ENCODE data around the gene CD177. TPM values are rescaled to one million over a fixed set of nuclear protein-coding genes. Genes with fewer than 3 reads are reported as not detected.
"Not testable (repeated sequence)": the region's sequence is repeated elsewhere in the genome, so short reads cannot be mapped to it uniquely, and the experiment has no call there.

CD177 gene
- total RNA-seq, 2 donors from 2014 or later: not detected

DNA sequence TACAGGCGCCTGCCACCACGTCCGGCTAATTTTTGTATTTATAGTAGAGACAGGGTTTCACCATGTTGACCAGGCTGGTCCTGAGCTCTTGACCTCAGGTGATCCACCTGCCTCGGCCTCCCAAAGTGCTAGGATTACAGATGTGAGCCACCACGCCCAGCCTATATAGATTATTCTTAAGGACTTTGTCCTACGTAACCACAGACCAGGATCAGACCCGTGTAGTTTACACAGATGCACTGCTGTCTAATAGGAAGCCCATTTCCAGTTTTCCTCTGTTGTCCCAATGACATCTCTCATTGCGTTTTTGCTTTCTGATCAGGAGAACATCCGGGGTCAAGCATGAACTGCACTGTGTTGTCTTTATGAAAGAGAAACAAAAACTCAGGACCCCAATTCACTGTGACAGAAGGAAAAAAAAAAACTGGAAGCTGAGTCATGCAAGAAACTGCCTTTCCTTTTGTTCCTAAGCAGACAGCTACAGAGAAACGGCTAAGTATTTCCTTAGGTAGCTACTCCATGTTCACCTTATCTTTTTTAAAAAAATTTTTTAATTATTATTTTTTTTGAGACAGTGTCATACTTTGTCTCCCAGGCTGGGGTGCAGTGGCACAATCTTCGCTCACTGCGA lies 29.2 kb downstream of the CD177 start:
- H3K9me3 Mint-ChIP-seq; H3K4me1 Mint-ChIP-seq; ATAC-seq (replicated peaks); H3K36me3 Mint-ChIP-seq (ENCODE audit: low read depth); H3K4me3 Mint-ChIP-seq; H3K27ac Mint-ChIP-seq: not testable (repeated sequence)
- peaks cover 13% of the 10 kb centered on the region for H3K27me3 Mint-ChIP-seq

DNA sequence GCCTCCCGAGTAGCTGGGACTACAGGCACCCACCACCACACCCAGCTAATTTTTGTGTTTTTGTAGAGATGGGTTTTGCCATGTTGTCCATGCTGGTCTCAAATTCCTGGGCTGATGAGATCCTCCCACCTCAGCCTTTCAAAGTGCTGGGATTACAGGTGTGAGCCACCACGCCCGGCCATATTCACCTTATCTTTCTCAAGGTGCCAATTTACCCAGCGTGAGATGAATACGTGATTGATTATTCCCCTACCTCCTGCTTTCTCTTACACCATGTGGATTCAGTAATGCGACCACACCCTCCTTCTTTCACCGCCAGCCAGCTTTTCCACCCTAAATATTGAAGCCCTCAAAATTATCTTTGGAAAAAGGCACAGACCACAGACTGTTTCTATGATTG lies 29.8 kb downstream of the CD177 start:
- not testable (repeated sequence) for H3K9me3 Mint-ChIP-seq; H3K4me3 Mint-ChIP-seq; H3K27ac Mint-ChIP-seq; H3K4me1 Mint-ChIP-seq; ATAC-seq (replicated peaks); H3K36me3 Mint-ChIP-seq (ENCODE audit: low read depth)
- H3K27me3 Mint-ChIP-seq: peaks cover 14% of the 10 kb centered on the region

DNA sequence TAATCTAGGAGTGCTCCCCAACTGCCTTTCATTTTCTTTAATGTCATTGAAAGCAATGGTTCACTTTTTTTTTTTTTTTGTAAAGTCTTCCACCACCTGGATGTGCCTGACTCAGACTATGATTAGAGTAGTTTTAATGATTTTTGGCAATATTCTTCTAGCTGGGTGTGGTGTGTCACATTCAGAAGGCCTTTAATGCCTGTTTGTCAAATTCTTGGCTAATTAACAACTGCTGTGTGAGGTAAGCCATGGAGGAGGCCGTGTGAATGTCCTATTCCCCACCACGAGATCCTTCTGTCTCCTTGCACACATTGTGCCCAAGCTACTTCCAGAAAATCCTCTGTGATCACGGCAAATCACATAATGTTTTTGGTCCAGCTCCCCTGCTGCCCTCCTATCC lies 30.3 kb downstream of the CD177 start:
- not testable (repeated sequence) for H3K4me1 Mint-ChIP-seq; H3K4me3 Mint-ChIP-seq; ATAC-seq (replicated peaks); H3K27ac Mint-ChIP-seq; H3K36me3 Mint-ChIP-seq (ENCODE audit: low read depth); H3K9me3 Mint-ChIP-seq
- peaks cover 14% of the 10 kb centered on the region for H3K27me3 Mint-ChIP-seq

DNA sequence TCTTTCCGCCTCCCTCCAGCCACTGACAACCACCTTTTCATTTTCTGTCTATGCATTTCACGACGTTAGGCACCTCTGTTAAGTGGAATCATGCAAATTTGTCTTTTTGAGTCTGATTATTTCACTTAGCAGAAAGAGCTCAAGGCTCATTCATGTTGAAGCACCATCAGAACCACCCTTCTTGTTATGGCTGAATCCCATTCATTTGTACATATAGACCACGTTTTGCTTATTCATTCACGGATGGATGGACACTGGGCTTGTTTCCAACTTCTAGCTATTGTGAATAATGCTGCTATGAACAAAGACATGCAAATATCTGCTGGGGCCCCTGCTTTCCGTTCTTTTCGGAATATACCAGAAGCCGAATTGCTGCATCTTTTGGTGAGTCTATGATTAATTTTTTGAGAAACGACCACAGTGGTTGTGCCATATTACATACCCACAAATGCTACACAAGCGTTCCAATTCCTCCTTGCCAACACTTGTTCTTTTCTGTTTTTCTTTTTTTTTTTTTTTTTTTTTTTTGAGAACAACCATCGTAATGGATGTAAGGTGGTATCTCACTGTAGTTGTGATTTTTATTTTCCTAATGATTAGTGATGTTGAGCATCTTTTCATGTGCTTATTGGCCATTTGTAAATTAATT lies 37.5 kb downstream of the CD177 start:
- not testable (repeated sequence) for ATAC-seq (replicated peaks); H3K36me3 Mint-ChIP-seq (ENCODE audit: low read depth); H3K4me3 Mint-ChIP-seq; H3K27ac Mint-ChIP-seq; H3K4me1 Mint-ChIP-seq; H3K9me3 Mint-ChIP-seq
- peaks cover 30% of the 10 kb centered on the region for H3K27me3 Mint-ChIP-seq

DNA sequence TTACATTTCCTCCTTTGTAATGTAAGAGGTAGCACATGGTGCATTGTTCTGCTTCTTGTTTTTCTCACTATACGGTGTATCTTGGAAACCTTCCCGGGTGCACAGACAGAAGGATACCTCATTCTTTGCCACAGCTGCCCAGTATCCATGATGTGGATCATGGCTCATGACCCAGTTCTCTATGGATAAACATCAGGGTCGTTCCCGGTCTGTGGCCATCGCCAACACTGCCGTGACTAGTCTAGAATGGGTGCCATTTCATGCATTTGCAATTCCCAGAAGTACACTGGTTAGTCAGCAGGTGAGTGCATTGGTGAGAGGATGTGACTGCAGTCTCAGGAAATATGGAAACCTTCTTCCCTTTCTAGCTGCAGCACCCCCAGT lies 38.1 kb downstream of the CD177 start:
- H3K9me3 Mint-ChIP-seq; ATAC-seq (replicated peaks); H3K4me1 Mint-ChIP-seq; H3K36me3 Mint-ChIP-seq (ENCODE audit: low read depth); H3K4me3 Mint-ChIP-seq; H3K27ac Mint-ChIP-seq: not testable (repeated sequence)
- peaks cover 34% of the 10 kb centered on the region for H3K27me3 Mint-ChIP-seq

DNA sequence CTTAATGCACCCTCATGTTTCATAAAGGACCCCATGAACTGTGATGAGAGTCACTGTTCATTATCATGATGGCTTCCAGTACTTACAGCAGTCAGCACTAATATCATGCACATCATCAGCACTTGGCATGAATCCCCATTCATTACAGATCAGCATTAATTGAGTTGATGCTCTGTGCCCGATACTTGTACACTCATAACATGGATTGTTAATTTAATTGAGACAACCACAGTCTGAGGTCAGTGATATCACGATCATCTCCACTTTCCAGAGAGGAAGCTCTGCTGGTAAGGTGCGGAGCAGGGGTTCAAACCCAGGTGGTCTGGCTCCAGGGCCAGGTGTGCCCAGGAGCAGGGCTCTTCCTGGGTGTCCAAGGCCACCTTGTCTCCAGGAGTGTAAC lies 40.0 kb downstream of the CD177 start:
- not testable (repeated sequence) for H3K4me3 Mint-ChIP-seq; H3K4me1 Mint-ChIP-seq; H3K27ac Mint-ChIP-seq; ATAC-seq (replicated peaks); H3K9me3 Mint-ChIP-seq; H3K36me3 Mint-ChIP-seq (ENCODE audit: low read depth)
- peaks cover 34% of the 10 kb centered on the region for H3K27me3 Mint-ChIP-seq

DNA sequence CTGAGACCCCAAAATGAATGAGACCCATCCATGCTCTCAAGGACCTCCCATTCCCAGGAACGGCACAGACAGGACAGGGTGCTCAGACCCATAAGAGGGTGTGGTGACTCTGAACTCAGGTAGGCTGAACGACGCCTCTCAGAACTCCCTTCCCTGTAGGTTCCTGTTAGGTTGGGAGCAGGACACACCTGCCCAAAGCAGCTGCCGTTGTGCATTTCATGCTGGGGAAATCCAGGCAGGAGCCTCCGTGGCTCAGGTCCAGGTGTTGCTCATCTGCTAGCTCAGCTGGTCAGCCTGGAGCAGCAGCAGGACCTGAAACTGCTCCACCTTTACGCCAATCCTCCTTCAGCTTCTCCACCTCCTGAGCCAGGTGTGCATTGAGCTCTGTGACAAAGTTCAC lies 42.1 kb downstream of the CD177 start:
- ATAC-seq (replicated peaks): no peak
- Mint-ChIP-seq H3K4me3 (no peak overlapping the region), H3K4me1 (no peaks in the 10 kb centered on the region), H3K36me3 (ENCODE audit: low read depth) (no peaks in the 10 kb centered on the region), H3K27ac (no peak overlapping the region), H3K27me3 (peaks cover 42% of the 10 kb centered on the region), H3K9me3 (no peaks in the 10 kb centered on the region)

DNA sequence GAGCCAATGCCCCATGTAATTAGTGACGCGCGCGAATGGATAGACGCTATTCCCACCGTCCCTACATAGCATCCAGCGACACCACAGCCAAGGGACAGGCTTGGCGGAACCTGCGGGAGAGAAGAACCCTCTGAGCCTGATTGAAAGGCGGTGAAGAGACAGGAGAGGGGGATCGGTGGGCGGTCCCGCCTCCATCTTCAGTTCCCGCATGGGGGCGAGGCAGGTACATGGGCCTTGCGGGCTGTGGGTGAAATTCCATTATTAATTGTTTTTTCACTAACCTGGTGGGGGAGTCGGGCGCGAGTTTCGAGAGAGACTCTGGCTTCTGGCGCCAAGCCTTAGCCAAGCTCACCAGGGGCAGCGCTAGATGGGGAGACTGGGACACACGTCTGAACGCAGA lies 52.8 kb downstream of the CD177 start:
- Mint-ChIP-seq H3K27ac (no peak overlapping the region), H3K9me3 (no peaks in the 10 kb centered on the region), H3K4me3 (no peak overlapping the region), H3K36me3 (ENCODE audit: low read depth) (no peaks in the 10 kb centered on the region), H3K4me1 (no peaks in the 10 kb centered on the region), H3K27me3 (peaks cover 10% of the 10 kb centered on the region)
- no peak for ATAC-seq (replicated peaks)

DNA sequence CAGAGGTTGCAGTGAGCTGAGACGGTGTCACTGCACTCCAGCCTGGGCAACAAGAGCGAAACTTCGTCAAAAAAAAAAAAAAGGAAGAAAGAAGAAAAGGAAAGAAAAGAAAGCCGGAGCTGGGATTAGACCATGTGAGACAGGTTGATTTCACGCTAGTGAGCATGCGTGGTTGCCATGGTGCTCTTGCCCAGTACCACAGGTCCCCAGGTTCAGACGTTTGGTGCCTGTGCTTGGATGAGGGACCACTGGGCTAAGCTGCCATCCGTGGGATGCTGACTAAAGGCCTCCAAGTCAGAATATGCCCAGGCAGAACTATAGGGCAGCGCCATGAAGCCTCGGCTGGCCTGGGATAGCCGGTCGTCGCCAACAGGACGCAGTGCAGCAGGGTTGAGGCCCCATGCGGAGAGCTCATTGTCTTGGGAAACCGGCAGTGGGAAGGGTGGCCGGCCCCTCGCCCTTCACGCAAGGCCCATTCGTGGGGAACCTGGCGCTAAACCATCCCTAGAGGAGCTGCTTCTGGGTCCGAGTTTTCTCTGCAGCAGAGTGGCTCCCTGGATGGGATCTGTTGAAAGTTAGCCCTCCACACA lies 54.0 kb downstream of the CD177 start:
- no peak for ATAC-seq (replicated peaks)
- no peaks in the 10 kb centered on the region for H3K4me1 Mint-ChIP-seq
- no peaks in the 10 kb centered on the region for H3K36me3 Mint-ChIP-seq (ENCODE audit: low read depth)
- H3K27me3 Mint-ChIP-seq: peaks cover 8% of the 10 kb centered on the region
- H3K27ac Mint-ChIP-seq: no peak overlapping the region
- H3K4me3 Mint-ChIP-seq: no peak overlapping the region
- no peaks in the 10 kb centered on the region for H3K9me3 Mint-ChIP-seq

DNA sequence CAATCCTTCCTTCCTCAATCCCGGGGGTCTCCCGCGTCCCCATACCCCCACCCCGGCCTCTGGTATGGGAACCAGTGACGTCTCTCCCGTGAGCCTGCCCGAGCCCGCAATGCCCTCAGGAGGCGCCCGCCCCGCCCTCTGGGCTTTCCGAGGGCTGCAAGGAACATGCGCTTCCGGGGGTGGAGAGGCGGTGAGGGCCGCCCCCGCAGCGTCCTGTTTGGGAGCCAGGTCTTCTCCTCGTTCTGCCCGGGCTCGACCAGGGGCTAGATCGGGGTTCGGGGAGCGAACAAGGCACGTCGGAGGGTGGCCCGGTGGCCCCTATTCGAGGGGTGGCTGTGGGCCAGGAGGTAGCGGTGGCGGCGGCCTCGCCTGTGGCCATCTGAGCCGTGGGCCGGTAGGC lies 54.6 kb downstream of the CD177 start:
- H3K27me3 Mint-ChIP-seq: peaks cover 5% of the 10 kb centered on the region
- no peaks in the 10 kb centered on the region for H3K4me1 Mint-ChIP-seq
- H3K27ac Mint-ChIP-seq: no peak overlapping the region
- H3K9me3 Mint-ChIP-seq: no peaks in the 10 kb centered on the region
- no peak for ATAC-seq (replicated peaks)
- H3K4me3 Mint-ChIP-seq: no peak overlapping the region
- no peaks in the 10 kb centered on the region for H3K36me3 Mint-ChIP-seq (ENCODE audit: low read depth)

DNA sequence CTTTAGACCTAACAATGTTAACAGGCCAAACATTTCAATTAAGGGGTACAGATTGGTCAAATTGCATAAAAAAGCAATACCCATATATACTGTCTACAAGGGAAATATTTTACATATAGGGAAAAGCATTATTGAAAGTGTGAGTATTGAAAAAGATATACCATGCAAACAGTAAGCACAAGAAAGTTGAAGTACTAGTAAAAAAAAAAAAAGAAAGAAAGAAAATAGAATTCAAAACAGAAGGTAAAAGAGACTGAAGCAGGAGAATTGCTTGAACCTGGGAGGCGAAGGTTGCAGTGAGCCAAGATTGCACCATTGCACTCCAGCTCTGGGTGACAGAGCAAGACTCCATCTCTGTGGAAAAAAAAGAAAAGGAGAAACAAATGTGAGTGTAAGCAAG lies 55.9 kb downstream of the CD177 start:
- no peak for ATAC-seq (replicated peaks)
- Mint-ChIP-seq H3K4me1 (no peaks in the 10 kb centered on the region), H3K36me3 (ENCODE audit: low read depth) (no peaks in the 10 kb centered on the region), H3K4me3 (no peak overlapping the region), H3K9me3 (no peaks in the 10 kb centered on the region), H3K27ac (no peak overlapping the region), H3K27me3 (peaks cover 3% of the 10 kb centered on the region)

DNA sequence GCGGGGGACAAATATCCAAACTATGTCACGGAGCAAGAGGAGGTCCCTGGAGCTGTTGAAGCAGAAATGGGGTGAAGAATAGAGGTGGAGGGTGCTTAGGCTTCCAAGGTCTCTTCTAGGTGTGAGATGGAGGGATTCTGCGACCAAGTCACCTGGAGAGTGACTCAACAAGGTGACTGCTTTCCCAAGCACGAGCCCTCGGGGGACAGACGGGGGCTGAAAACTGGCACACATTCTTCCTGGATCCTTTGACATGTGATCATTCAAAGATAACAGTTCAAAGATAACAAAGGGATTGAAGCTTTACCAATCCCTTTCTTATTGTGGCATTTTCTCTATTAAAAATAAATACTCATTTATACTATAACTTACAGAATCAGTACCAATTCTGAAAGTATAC lies 59.0 kb downstream of the CD177 start:
- no peak overlapping the region for H3K27ac Mint-ChIP-seq
- no peaks in the 10 kb centered on the region for H3K9me3 Mint-ChIP-seq
- no peak overlapping the region for H3K4me3 Mint-ChIP-seq
- no peak for ATAC-seq (replicated peaks)
- no peaks in the 10 kb centered on the region for H3K36me3 Mint-ChIP-seq (ENCODE audit: low read depth)
- H3K27me3 Mint-ChIP-seq: no peaks in the 10 kb centered on the region
- H3K4me1 Mint-ChIP-seq: no peaks in the 10 kb centered on the region

Other genes starting within 250 kb of the CD177 start
- not detected for gene PSG5, start 167.2 kb upstream of the CD177 start, total RNA-seq
- gene PSG4, start 148.0 kb upstream of the CD177 start, total RNA-seq: under 1 TPM in 1 of 2 donors, not detected in 1; 0.48 TPM
- under 1 TPM in 1 of 2 donors, not detected in 1; 0.24 TPM for gene PSG9, start 84.2 kb upstream of the CD177 start, total RNA-seq
- not detected for gene TEX101, start 61.2 kb downstream of the CD177 start, total RNA-seq
- 1 to 10 TPM; 1.0 to 3.0 TPM for gene LYPD3, start 111.9 kb downstream of the CD177 start, total RNA-seq
- gene PHLDB3, start 151.1 kb downstream of the CD177 start, total RNA-seq: 10 to 100 TPM; 16.7 to 25.5 TPM
- 10 to 100 TPM; 71.1 to 74.0 TPM for gene ETHE1, start 173.5 kb downstream of the CD177 start, total RNA-seq
- 1 to 10 TPM in 1 of 2 donors, under 1 TPM in 1; 0.86 to 1.7 TPM for gene ZNF575, start 179.5 kb downstream of the CD177 start, total RNA-seq
- gene XRCC1, start 221.8 kb downstream of the CD177 start, total RNA-seq: 10 to 100 TPM; 33.8 to 34.9 TPM
- 1 to 10 TPM; 4.6 to 6.2 TPM for gene PINLYP, start 222.1 kb downstream of the CD177 start, total RNA-seq
- gene IRGQ, start 242.4 kb downstream of the CD177 start, total RNA-seq: 10 to 100 TPM; 18.3 to 22.1 TPM
- 10 to 100 TPM; 17.8 to 23.3 TPM for gene ZNF576, start 242.9 kb downstream of the CD177 start, total RNA-seq